ENCODE results near the gene FAM177B.

Gene FAM177B

GRCh38 chr1:222696741-222697140 lies 40.3 kb upstream of the FAM177B start:
- TF ChIP-seq CTCF (IDR thresholded peaks at IDR 0.05; ENCODE audit: low read length) (no peak), EZH2 (IDR thresholded peaks at IDR 0.05; ENCODE audit: borderline replicate concordance, low read length) (no peak)
- Histone ChIP-seq H3K36me3 (ENCODE audit: insufficient read depth, low read length) (peaks cover 17% of the 10 kb centered on the region), H3K4me2 (ENCODE audit: low read length) (no peak overlapping the region), H3K27ac (ENCODE audit: low read depth, low read length, poor library complexity, severe bottlenecking) (no peak overlapping the region), H3K27me3 (ENCODE audit: insufficient read depth, low read length) (no peaks in the 10 kb centered on the region), H3K9ac (ENCODE audit: low read length) (no peak overlapping the region), H2AFZ (ENCODE audit: low read length) (no peak overlapping the region), H3F3A (ENCODE audit: insufficient read depth, low read length) (no peaks in the 10 kb centered on the region), H4K20me1 (ENCODE audit: insufficient read depth, low read length) (no peaks in the 10 kb centered on the region), H3K4me1 (ENCODE audit: insufficient read depth, low read length, severe bottlenecking) (no peaks in the 10 kb centered on the region), H3K9me2 (ENCODE audit: low read depth, low read length) (no peaks in the 10 kb centered on the region), H3K79me2 (ENCODE audit: insufficient read depth, low read length) (no peaks in the 10 kb centered on the region), H3K4me3 (ENCODE audit: low read depth, low read length, poor library complexity, severe bottlenecking) (no peak overlapping the region), H3K9me3 (ENCODE audit: low read length) (no peaks in the 10 kb centered on the region)

- H2AFZ ChIP-seq (ENCODE audit: low read length), result no peak overlapping the region
- H3K9me2 ChIP-seq (ENCODE audit: low read depth, low read length), result no peaks in the 10 kb centered on the region
- no peak overlapping the region for H3K27ac ChIP-seq (ENCODE audit: low read depth, low read length, poor library complexity, severe bottlenecking)
- H4K20me1 ChIP-seq (ENCODE audit: insufficient read depth, low read length), result no peaks in the 10 kb centered on the region
- no peaks in the 10 kb centered on the region for H3K4me1 ChIP-seq (ENCODE audit: insufficient read depth, low read length, severe bottlenecking)
- TF ChIP-seq CTCF (IDR thresholded peaks at IDR 0.05; ENCODE audit: low read length) (no peak), EZH2 (IDR thresholded peaks at IDR 0.05; ENCODE audit: borderline replicate concordance, low read length) (no peak)
- H3K27me3 ChIP-seq (ENCODE audit: insufficient read depth, low read length), result no peaks in the 10 kb centered on the region
- no peaks in the 10 kb centered on the region for H3K9me3 ChIP-seq (ENCODE audit: low read length)
- no peaks in the 10 kb centered on the region for H3K79me2 ChIP-seq (ENCODE audit: insufficient read depth, low read length)
- peaks cover 19% of the 10 kb centered on the region for H3K36me3 ChIP-seq (ENCODE audit: insufficient read depth, low read length)
- no peak overlapping the region for H3K4me3 ChIP-seq (ENCODE audit: low read depth, low read length, poor library complexity, severe bottlenecking)
- H3K4me2 ChIP-seq (ENCODE audit: low read length), result no peak overlapping the region
- H3K9ac ChIP-seq (ENCODE audit: low read length), result no peak overlapping the region
- H3F3A ChIP-seq (ENCODE audit: insufficient read depth, low read length), result no peaks in the 10 kb centered on the region
Observed at GRCh38 chr1:222697203-222697602, 39.8 kb upstream of the FAM177B start.

GRCh38 chr1:222697826-222698225 lies 39.2 kb upstream of the FAM177B start:
- Histone ChIP-seq H3K4me2 (ENCODE audit: low read length) (no peak overlapping the region), H3K27ac (ENCODE audit: low read depth, low read length, poor library complexity, severe bottlenecking) (no peak overlapping the region), H4K20me1 (ENCODE audit: insufficient read depth, low read length) (no peaks in the 10 kb centered on the region), H2AFZ (ENCODE audit: low read length) (no peak overlapping the region), H3K36me3 (ENCODE audit: insufficient read depth, low read length) (peaks cover 25% of the 10 kb centered on the region), H3K9me3 (ENCODE audit: low read length) (no peaks in the 10 kb centered on the region), H3F3A (ENCODE audit: insufficient read depth, low read length) (no peaks in the 10 kb centered on the region), H3K27me3 (ENCODE audit: insufficient read depth, low read length) (no peaks in the 10 kb centered on the region), H3K9me2 (ENCODE audit: low read depth, low read length) (no peaks in the 10 kb centered on the region), H3K79me2 (ENCODE audit: insufficient read depth, low read length) (no peaks in the 10 kb centered on the region), H3K9ac (ENCODE audit: low read length) (no peak overlapping the region), H3K4me3 (ENCODE audit: low read depth, low read length, poor library complexity, severe bottlenecking) (no peak overlapping the region), H3K4me1 (ENCODE audit: insufficient read depth, low read length, severe bottlenecking) (no peaks in the 10 kb centered on the region)
- no peak for TF ChIP-seq CTCF (IDR thresholded peaks at IDR 0.05; ENCODE audit: low read length)
- TF ChIP-seq EZH2 (IDR thresholded peaks at IDR 0.05; ENCODE audit: borderline replicate concordance, low read length), result no peak

Data from OCI-LY1 (cell line).